Activated T-helper 1 cell treated with Interleukin-2 at 50 U/mL for 16 hours (primary cell): ENCODE data around the gene DMRTA1.
"Not testable (repeated sequence)": the region's sequence is repeated elsewhere in the genome, so short reads cannot be mapped to it uniquely, and the experiment has no call there.

Experiments
- DNase-seq: peaks from one replicate; pipeline ENCODE4 v3.0.0-alpha.2; 2020; ENCODE audit warnings: low read depth

DMRTA1 gene

GRCh38 chr9:22457448-22457847 is 10.8 kb downstream of the DMRTA1 start:
- no peak for DNase-seq

DNA sequence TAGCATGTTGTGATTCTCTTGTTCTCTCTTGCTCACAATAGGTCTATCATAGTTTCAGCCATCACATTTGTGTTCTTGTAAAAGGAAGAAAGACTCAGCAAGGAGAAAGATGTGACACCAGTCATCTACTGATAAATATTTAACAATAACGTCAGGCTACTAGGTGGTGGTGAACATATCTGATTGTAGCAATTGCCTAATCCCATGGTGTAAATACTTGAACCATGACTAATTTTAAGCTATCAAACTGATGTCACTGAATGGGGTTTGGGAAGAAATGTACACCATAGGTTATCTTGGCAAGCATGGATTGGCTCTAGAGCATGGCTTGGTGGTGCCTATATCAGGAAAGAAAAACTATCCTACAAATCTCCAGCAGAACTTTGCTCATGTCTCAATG is 16.6 kb downstream of the DMRTA1 start:
- DNase-seq: no peak

GRCh38 chr9:22469928-22470544 is 23.4 kb downstream of the DMRTA1 start:
- no peak for DNase-seq

- DNase-seq: no peak
Measured at GRCh38 chr9:22481566-22481965, 34.9 kb downstream of the DMRTA1 start.

GRCh38 chr9:22483528-22484070 is 37.0 kb downstream of the DMRTA1 start:
- no peak for DNase-seq

GRCh38 chr9:22496197-22496596 is 49.6 kb downstream of the DMRTA1 start:
- DNase-seq: not testable (repeated sequence)
